Measurements from ENCODE around the gene EFNB3. TPM values are rescaled to one million over a fixed set of nuclear protein-coding genes. Genes with fewer than 3 reads are reported as not detected.
A peak's percentile ranks its signal among the peaks of the same experiment; 100 is the strongest.

Gene EFNB3
- total RNA-seq, 2 experiments from 2014 or later = not detected

DNA sequence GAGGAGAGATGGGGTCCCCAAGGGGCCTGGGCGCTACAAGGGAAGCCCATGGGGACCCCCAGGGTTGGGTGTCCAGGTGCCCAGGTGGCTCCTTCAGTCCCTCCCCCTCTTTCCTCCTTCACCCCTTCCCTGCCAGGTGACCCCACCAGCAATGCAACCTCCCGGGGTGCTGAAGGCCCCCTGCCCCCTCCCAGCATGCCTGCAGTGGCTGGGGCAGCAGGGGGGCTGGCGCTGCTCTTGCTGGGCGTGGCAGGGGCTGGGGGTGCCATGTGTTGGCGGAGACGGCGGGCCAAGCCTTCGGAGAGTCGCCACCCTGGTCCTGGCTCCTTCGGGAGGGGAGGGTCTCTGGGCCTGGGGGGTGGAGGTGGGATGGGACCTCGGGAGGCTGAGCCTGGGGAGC, 4.0 kb downstream of the EFNB3 start:
- Mint-ChIP-seq H3K9me3 (no peaks in the 10 kb centered on the region), H3K27ac (no peak overlapping the region), H3K4me1 (ENCODE audit: low read depth) (peaks cover 20% of the 10 kb centered on the region), H3K4me3 (no peak overlapping the region), H3K27me3 (peaks cover 56% of the 10 kb centered on the region), H3K36me3 (ENCODE audit: low read depth) (no peaks in the 10 kb centered on the region)
- ChIA-PET CTCF (no interaction called here), POLR2A (no interaction called here)
- DNase-seq (no peak), ATAC-seq (no peak)
- intact Hi-C loops (cut with micrococcal nuclease) = no loop called here
- TF ChIP-seq, protein P1, sequence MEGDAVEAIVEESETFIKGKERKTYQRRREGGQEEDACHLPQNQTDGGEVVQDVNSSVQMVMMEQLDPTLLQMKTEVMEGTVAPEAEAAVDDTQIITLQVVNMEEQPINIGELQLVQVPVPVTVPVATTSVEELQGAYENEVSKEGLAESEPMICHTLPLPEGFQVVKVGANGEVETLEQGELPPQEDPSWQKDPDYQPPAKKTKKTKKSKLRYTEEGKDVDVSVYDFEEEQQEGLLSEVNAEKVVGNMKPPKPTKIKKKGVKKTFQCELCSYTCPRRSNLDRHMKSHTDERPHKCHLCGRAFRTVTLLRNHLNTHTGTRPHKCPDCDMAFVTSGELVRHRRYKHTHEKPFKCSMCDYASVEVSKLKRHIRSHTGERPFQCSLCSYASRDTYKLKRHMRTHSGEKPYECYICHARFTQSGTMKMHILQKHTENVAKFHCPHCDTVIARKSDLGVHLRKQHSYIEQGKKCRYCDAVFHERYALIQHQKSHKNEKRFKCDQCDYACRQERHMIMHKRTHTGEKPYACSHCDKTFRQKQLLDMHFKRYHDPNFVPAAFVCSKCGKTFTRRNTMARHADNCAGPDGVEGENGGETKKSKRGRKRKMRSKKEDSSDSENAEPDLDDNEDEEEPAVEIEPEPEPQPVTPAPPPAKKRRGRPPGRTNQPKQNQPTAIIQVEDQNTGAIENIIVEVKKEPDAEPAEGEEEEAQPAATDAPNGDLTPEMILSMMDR (IDR thresholded peaks at IDR 0.05) = no peak

- Mint-ChIP-seq H3K4me3 (no peak overlapping the region), H3K4me1 (ENCODE audit: low read depth) (peaks cover 14% of the 10 kb centered on the region), H3K9me3 (no peaks in the 10 kb centered on the region), H3K36me3 (ENCODE audit: low read depth) (no peaks in the 10 kb centered on the region), H3K27me3 (peaks cover 56% of the 10 kb centered on the region), H3K27ac (no peak overlapping the region)
- intact Hi-C loops (cut with micrococcal nuclease) = no loop called here
- TF ChIP-seq, protein P1 (IDR thresholded peaks at IDR 0.05) = no peak
- ChIA-PET CTCF (interaction anchor here (0.9 to 1.3 kb wide), 5 partner anchors 11 to 384 kb away, joined by 3 to 6 read pairs (median 4); partner anchors contain the start of gene WRAP53), POLR2A (interaction anchor here (1.0 kb wide), 1 partner anchor 21 kb away, joined by 3 read pairs; no protein-coding TSS in a partner anchor)
- DNase-seq (no peak), ATAC-seq (no peak)
Measured at GRCh38 chr17:7710301-7710700, 5.3 kb downstream of the EFNB3 start.

GRCh38 chr17:7711051-7711755, 6.2 kb downstream of the EFNB3 start:
- CTCF ChIA-PET = interaction anchor here (0.9 to 1.3 kb wide), 4 partner anchors 12 to 383 kb away, joined by 3 to 6 read pairs (median 5); partner anchors contain the start of gene WRAP53
- intact Hi-C loops (cut with micrococcal nuclease) = no loop called here
- no peak overlapping the region for H3K4me3 Mint-ChIP-seq
- H3K4me1 Mint-ChIP-seq (ENCODE audit: low read depth) = peaks cover 9% of the 10 kb centered on the region
- peaks cover 56% of the 10 kb centered on the region for H3K27me3 Mint-ChIP-seq
- H3K36me3 Mint-ChIP-seq (ENCODE audit: low read depth) = no peaks in the 10 kb centered on the region
- POLR2A ChIA-PET = interaction anchor here (0.5 to 1.0 kb wide), 2 partner anchors 20 to 650 kb away, joined by 3 read pairs; no protein-coding TSS in a partner anchor
- peak; percentile 38 for DNase-seq
- no peaks in the 10 kb centered on the region for H3K9me3 Mint-ChIP-seq
- TF ChIP-seq, protein P1 (IDR thresholded peaks at IDR 0.05) = peak; percentile 39
- peak; percentile 68 for ATAC-seq
- H3K27ac Mint-ChIP-seq = no peak overlapping the region

DNA sequence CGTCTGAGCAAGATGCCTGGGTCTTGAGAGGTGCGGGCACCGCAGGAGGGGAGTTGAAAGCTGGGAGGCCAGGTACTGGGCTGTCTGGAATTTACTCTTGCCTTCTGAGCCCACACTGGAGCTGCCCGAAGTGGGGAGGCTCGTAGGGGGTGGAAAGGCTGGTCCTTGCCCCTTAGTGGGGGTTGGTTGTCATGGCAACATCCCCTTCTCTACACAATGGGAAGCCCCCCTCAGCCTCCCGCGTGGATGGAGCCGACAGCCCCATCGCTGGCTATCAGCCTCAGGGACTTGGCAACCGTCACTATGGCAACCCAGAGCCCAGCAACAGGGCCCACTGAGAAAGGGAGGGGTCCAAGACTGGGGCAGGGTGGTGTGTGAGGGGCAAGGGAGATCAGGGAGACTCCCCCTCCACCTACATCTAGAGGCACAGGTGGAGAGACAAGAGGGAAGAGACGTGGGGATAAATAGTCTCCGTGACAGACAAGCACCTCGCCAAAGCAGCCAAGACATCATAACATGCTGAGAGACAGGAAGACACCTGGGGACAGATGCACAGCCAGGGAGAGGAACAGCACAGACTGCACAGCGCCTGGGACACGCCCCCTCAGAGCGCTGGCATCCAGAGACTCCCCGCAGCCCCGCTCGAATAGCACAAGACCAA, 7.2 kb downstream of the EFNB3 start:
- CTCF ChIA-PET = interaction anchor here (1.1 to 2.4 kb wide), 3 partner anchors 10 to 31 kb away, joined by 3 to 7 read pairs (median 4); no protein-coding TSS in a partner anchor
- no peak overlapping the region for H3K4me3 Mint-ChIP-seq
- no peaks in the 10 kb centered on the region for H3K36me3 Mint-ChIP-seq (ENCODE audit: low read depth)
- POLR2A ChIA-PET = interaction anchor here (2.9 kb wide), 1 partner anchor 25 kb away, joined by 13 read pairs; the partner anchor contains the start of gene TP53
- ATAC-seq (peak; percentile 46), DNase-seq (no peak)
- TF ChIP-seq, protein P1 (IDR thresholded peaks at IDR 0.05) = no peak
- peaks cover 9% of the 10 kb centered on the region for H3K4me1 Mint-ChIP-seq (ENCODE audit: low read depth)
- intact Hi-C loops (cut with micrococcal nuclease) = no loop called here
- H3K27me3 Mint-ChIP-seq = peaks cover 54% of the 10 kb centered on the region
- H3K27ac Mint-ChIP-seq = no peak overlapping the region
- no peaks in the 10 kb centered on the region for H3K9me3 Mint-ChIP-seq
